Stimulated activated CD4-positive, alpha-beta T cell treated with anti-CD3 and anti-CD28 coated beads, Interleukin-1b, Interleukin-23, amount 100 ng/mL, for 24 hours (primary cell): ENCODE measurements around the gene PPP2R5D.
"Not testable (repeated sequence)": the region's sequence is repeated elsewhere in the genome, so short reads cannot be mapped to it uniquely, and the experiment has no call there.

Experiments
- DNase-seq, 4 experiments: peaks; one replicate each; pipeline ENCODE4 v3.0.0-alpha.2; 2020; ENCODE audit warnings: low read depth in 4 of 4, low spot score in 1 of 4

The PPP2R5D gene

DNA sequence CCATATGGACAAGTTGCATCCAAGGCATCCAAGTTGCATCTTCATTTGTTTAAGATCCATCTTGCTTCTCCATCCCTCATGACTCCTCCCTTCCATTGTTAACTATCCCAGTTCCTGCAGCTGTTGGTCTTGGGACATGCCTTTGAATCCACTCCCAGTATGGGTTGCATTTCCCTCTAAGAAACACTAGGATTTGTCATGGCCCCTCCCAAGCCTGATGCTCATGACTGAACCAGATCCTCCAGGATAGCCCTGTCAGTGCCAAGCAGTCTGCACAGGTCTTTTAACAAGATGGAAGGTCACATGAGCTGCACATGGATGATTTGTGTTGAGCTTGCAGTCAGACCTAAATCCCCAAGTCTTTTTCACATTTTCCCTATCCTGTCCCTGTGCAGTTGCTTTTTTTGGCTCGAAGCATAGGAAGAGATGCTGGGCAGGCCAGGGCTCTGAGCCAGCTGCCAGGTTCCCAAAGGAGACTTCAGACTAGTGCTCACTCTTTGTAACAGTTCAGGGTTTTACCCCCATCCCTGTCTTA, 4.2 kb downstream of the PPP2R5D start:
- no peak for DNase-seq

DNA sequence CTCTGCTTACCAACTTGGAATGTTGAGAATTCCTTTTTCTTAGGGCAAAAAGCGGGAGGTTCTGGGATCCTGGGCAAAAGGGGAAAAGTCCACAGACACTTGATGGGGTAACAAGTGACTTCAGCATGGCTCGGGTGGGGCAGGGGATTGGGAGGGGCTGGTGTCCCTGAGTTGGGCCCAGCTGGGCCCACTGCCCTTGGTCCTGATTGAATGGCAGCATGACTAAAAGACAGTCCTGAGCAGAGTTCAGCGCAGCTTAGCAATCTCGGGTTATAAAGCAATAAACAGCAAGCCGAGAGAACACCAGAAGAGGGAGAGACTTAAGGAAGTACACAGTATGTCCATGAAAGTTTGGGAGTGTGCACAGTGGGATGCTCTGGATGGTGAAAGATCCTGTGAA, 5.6 kb downstream of the PPP2R5D start:
- DNase-seq: no peak

DNA sequence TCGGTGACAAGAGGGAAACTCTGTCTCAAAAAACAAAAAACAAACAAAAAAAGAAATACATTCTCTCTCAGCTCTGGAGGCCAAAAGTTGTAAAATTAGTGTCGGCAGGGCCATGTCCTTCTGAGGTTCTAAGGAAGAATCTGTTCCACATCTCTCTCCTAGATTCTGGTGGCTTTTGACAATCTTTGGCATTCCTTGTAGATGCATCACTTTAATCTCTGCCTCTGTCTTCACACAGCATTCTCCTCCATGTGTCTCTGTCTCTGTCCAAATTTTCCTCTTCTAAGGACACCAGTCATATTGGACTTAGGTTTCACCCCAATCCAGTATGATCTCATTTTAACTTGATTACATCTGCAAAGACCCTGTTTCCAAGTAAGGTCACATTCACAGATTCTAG, 9.1 kb downstream of the PPP2R5D start:
- DNase-seq: no peak

DNA sequence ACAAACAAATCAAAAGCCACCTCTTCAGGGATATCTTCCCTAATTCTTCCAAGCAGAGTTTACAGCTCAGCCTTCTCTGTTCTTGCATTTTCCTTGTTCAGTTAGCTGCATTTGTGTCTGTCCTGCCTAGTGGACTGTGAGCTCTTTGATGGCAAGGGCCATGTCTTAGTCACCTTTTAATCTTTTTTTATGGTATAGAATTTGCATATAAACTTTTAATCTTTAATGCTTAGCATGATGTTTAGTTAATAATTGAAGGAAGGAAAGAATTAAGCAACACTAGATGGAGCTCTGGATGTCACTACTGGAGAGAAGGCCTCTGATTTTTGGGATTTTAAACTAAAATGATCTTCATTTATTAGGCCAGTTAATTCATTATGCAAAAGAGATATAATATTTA, 12.1 kb downstream of the PPP2R5D start:
- no peak for DNase-seq

DNA sequence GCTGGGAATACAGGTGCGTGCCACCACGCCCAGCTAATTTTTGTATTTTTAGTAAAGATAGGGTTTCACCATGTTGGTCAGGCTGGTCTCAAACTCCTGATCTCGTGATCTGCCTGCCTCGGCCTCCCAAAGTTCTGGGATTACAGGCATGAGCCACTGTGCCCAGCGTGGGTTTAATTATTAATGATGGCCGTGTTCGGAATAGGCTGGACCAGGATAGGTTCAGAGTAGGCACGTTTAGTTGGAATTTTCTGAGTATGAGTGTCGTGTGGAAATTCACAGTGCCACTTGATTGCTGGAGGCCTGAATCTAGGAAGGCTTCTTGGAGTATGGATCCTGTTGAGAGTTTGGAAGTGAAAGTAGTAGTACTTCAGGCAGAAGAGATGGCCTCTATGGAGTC, 13.8 kb downstream of the PPP2R5D start:
- DNase-seq: not testable (repeated sequence)

DNA sequence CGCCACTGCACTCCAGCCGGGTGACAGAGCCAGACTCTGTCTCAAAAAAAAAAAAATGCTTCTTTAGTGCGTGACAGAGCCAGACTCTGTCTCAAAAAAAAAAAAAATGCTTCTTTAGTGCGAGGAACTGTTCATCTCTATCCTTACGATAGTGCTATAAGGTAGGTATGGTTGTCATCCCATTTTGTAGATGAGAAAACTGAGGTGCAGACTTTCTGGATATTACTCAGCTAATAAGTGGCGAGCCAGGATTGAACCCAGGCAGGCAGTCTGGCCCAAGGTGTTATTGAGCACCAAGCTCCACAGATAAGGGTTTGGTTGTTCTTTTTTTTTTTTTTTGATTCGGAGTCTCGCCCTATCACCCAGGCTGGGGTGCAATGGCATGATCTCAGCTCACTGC, 17.5 kb downstream of the PPP2R5D start:
- no peak for DNase-seq

DNA sequence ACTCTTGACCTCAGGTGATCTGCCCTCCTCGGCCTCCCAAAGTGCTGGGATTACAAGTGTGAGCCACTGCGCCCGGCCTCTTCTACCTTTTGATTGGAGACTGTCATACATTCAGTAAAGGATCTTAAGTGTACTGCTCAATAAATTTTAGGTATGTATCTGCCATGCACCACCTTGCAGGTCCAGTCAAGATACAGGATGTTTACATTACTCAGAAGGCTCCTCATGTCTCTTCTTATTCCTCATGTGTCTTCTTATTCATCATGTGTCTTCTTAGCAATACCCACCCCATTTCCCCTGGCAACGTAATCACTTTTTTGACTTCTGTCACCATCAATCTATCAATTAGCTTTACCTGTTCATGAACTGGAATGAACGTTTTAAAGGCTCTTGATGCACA, 21.5 kb downstream of the PPP2R5D start:
- DNase-seq: no peak

DNA sequence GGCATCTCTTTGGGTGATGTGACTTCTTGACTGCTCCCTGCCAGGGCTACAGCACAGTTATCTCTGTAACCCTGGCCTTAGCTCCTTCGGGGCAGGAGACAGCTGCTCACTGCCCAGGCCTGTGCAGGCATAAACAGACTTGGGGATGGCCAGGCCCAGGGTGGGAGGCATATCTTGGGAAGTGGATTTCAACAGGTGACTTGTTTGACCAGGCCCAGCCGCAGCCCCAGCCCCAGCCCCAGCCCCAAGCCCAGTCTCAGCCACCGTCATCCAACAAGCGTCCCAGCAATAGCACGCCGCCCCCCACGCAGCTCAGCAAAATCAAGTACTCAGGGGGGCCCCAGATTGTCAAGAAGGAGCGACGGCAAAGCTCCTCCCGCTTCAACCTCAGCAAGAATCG, 21.9 kb downstream of the PPP2R5D start:
- no peak for DNase-seq

DNA sequence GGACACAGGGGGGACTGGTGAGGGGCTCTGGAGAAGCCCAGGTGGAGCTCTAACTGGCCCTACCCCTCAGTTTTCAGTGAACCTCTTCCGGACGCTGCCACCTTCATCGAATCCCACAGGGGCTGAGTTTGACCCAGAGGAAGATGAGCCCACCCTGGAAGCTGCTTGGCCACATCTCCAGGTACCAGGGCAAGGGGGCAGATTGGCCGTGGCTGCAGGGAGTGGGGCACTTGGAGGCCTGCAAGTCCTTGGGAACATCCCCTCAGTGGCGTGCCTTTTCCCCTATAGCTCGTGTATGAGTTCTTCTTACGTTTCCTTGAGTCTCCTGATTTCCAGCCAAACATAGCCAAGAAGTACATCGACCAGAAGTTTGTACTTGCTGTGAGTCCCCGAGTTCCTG, 22.8 kb downstream of the PPP2R5D start:
- no peak for DNase-seq

DNA sequence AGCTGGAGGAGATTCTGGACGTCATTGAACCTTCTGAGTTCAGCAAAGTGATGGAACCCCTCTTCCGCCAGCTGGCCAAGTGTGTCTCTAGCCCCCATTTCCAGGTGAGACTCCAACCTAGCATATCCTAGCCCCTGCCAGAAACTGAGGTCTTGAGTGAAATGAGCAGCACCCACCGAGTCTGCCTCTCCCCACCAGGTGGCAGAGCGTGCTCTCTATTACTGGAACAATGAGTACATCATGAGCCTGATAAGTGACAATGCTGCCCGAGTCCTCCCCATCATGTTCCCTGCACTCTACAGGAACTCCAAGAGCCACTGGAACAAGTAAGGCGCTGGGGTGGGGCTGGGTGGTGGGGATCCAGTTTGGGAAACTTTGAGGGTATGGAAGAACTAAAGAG, 24.8 kb downstream of the PPP2R5D start:
- no peak for DNase-seq

DNA sequence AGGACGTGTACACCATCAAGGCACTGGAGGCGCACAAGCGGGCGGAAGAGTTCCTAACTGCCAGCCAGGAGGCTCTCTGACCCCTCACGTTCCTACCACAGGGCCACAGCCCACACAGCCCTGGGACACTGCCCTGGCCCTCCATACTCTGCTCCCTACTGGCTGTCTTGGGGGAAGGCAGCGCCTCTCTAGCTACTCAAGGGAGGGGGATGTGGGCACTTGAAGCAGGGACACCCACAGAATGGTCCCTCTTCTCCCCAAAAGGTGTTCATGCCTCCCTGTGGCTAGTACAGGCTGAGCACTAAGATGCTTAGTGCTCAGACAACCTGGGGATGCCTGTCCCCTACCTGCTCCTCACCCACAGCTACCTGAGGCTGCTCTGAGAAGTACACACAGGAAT, 26.8 kb downstream of the PPP2R5D start:
- no peak for DNase-seq

DNA sequence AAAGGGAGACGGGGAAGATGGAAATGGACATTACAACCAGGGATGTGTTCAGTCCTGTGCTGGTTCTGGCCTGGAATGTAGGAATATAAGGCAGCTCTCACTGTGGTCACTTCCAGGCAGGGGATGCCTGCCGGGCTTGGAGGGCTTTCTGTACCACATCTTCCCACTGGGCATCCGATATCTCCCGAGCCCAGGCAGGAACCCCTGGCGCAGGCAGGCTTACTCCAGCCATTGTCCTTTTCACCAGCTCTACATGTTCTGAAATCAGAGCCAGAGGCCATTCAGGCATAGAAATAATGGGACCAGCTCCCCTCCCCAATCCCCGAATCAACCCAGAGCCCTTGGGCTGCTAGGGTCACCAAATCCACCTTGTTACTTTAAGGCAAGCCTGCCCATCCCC, 28.0 kb downstream of the PPP2R5D start:
- no peak for DNase-seq

DNA sequence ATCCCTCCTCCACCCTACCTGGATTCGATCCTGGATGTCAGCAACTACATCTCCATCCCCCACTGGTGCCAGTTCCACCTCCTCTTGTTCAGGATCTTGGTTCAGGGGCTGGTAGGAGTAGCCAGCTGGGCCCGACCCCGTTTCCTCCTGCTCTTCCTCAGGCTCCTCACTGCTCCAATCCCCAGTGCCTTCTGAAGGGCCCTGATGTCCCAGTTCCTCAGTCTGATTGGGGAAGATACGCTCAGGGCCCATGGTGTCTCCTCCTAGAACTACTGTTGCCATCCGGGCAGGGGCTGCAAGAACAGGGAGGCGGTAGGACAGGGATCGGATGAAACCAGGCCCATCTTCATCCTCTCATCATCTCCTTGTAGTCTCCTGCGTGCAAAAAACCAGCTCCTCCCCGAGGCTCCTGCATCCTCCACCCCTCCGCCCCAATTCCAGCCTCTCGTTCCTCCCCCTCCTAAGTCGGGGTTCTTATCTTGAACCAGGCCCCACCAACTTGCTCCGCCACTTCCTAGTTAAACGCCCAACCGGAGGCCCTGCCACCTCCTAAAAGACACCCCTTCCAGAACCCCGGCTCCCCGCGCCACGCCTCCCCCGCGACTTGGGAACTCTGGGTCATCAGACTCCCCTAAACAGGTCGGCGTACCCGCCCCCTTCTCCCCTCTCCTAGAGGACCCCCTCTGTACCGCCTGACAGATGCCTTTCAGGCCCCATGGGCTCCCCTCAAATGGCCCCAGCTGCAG, 28.9 kb downstream of the PPP2R5D start:
- DNase-seq: peak in 1 of 4 experiments; percentile 34

DNA sequence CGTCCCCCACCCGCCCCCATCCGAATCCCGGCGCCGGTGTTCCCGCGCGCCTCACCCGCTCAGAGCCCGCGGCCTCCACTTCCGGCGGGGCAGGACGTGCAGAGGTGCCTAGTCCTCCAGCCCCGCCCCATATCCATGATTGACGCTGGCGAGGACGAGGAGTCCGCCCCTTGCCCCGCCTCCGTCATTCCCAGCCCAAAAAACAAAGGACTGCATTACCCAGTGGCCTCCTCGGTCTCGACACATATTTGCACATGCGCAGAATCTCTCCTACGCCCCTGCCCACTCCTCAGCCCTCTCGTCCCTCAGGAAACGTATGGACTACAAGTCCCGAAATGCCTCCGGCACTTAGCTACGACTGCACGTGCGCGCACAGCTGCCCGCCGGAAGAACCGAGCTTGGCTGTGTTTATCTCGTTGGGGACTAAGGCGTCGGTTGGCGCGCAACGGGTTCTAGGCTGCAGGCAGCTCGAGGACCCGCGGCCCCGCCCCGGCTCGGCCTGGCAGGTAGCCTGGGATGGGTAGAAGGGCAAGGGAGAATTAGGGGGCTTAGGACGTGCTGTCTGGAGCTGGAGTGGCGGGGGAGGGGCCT, 29.6 kb downstream of the PPP2R5D start, which contains the start of the genes KLHDC3 and MEA1:
Gene KLHDC3 (plus strand): TSS at position 407 of the 591 bp plus-strand sequence. CDS start 2,944 bp downstream, outside the sequence.
Gene MEA1 (minus strand): TSS at position 104 of the 591 bp plus-strand sequence. CDS start 133 bp downstream, outside the sequence.
- peak; percentile 94 to 99 (median 96) for DNase-seq

DNA sequence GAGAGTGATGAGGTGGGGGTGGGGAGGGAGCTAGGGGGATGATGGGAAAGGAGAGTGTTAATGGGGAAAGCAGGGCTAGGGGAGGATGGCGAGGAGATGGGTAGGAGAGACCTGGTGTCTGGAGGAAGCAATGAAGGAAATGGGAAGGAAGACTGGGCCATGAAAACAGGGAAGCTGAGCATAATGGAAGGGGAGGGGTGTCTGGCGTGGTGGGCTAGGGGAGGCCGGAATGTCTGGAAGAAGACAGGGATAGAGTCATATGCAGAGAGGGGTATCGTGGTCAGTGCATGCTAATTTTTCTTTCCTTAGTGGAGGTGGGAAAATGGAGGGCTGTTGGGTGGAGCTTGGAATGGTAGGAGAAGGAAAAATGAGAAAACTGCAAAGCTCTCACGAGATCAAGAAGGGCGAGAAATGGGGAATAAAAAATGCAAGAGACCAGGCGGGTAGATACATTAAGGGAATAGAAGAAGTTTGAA, 30.1 kb downstream of the PPP2R5D start:
- DNase-seq: no peak

DNA sequence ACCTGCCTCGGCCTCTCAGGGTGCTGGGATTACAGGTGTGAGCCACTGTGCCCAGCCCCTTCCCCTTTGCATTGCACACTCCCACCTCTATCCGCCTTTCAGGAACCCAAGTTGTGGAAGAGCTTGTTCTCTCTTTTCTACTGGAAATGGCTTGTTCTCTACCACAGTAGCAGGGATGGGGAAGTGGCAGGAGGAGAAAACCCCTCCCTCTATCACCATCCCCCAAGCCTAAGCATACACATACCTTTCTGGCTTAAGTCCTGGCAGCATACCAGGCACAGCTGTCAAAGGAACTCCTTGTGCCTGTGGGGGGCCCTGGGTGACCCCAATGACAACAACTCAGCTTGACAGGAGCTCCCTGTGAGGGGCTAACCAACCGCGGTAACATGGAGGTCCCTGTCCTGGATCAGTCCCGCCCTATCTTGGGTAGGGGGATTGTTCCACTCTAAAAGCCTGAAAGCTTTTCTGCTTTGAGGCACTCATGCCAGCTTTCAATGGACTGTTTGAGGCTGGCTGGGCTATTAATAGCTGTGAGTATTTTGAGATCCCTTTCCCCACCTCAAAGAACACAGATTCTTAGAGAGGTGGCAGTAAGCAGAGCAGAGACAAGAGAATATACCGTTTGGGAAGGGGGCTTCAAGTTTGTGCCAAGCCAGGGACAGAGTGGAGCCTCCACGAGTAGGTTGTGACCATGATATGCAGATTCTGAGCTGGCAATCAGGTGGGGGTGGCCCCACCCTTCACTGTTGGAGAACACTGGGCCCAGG, 32.0 kb downstream of the PPP2R5D start:
- no peak for DNase-seq

DNA sequence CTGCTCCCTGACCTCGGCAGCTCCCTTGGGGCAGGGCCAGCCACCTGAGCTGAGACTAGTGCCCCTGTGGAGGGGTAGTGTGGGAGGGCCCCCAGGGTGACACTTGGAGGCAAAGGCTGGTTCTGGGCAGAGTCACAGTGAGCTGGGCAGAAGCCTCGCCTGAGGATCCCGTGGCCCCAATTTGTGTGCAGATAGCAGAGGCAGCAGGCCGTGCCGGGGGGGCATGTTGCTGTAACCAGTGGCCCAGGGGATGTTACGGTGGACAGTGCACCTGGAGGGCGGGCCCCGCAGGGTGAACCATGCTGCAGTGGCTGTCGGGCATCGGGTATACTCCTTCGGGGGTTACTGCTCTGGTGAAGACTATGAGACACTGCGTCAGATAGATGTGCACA, 32.6 kb downstream of the PPP2R5D start:
- DNase-seq: no peak

DNA sequence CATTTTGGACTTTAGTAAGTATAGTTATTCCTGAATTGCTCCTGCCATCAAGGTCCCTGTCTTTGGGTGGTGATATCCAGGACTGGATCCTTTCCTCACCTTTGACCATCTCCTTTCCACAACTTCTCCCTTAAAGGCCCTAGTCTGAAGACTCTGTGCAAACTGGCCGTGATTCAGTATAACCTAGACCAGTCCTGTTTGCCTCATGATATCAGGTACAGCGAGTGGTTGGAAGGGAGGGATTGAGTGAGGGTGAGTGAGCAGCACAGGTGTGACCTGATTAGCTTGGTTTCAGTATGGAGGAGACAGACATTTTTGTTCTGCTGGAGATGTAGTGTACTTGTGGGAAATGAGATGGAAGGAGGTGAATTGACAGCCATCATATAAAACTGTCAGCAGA, 34.8 kb downstream of the PPP2R5D start:
- DNase-seq: no peak

DNA sequence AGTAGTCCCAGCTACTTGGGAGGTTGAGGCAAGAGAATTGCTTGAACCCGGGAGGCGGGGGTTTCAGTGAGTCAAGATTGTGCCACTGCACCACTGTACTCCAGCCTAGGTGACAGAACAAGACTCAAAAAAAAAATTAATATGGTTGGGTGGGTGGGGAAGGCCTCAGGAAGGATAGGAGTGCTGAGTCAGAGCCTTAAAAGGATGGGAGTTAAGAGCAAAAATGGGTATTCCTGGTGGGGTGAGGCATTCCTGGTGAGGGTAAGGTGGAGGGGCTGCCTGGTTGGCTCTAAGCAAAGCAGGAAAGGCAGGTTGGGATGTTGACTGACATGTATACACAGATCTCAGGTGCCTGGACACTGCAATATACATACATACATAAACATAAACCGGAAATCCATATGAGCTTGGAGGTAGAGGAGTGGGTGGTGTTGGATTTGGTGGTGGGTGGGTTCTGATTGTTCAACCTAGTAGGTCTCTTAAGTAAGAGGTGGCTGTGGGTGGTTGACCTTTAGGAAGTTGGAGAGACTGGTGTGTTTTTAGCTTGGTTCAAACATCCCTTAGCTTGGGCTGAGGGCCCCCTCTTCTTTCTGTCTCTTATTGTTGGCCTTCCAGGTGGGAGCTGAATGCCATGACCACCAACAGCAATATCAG, 35.8 kb downstream of the PPP2R5D start:
- no peak for DNase-seq

DNA sequence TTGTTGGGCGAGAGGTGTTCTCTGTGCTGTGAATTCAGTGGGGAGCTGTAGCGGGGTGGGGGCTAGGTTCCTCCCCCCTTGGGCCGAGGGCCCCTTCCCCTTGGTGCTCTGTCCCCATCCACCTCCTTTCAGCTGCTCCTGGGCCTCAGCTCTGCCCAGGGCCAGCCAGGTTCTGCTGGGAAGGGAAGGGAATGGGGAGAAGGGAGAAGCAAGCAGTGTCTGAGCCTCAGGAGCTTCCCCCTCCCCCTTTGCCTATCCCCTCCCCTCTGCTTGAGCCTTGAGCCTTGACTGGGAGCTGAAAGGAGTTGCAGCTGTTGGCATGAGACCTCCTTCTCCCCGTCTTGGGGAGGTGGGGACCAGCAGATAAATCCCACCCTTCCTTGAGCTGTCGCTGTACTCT, 36.5 kb downstream of the PPP2R5D start:
- DNase-seq: no peak
